PC-3 (cell line): ENCODE measurements around the gene REG3G. TPM values are rescaled to one million over a fixed set of nuclear protein-coding genes. Genes with fewer than 3 reads are reported as not detected.

Source experiments
- ATAC-seq: fragments of 200-7000 bp; cut with Tn5 transposase; 2 replicates; pipeline ENCODE4 v1.9.1; 2020; ENCODE audit warnings: mild to moderate bottlenecking, moderate library complexity
- BruUV-seq: library from RNA; stranded (reverse); fragments of 400-500 nt; replicated peaks from 2 replicates; lab custom pipeline; 2021; lab: Mats Ljungman, UMichigan
- CTCF ChIA-PET: fragments of 300-600 bp; sonication (Branson Sonifier 250); formaldehyde crosslinking; loops from one replicate; lab custom pipeline; 2022; ENCODE audit warnings: antibody characterized with exemption; lab: Charles Lee
- POLR2A ChIA-PET: fragments of 300-600 bp; sonication (Branson Sonifier 250); formaldehyde crosslinking; loops from one replicate; lab custom pipeline; 2022; ENCODE audit warnings: antibody characterized with exemption; ENCODE audit not compliant: unreplicated experiment; lab: Charles Lee
- DNase-seq: peaks from one replicate; pipeline ENCODE4 v3.0.0-alpha.2; 2015
- H2AFZ ChIP-seq: fragments of 300-600 bp; sonication (generic); 2 replicates; pipeline ENCODE4 v1.6.0; 2016; ENCODE audit warnings: antibody characterized with exemption, low read length
- H3F3A ChIP-seq: fragments of 300-600 bp; sonication (generic); one replicate; pipeline ENCODE4 v1.6.0; 2017; ENCODE audit warnings: antibody characterized with exemption, low read length, control low read depth, mild to moderate bottlenecking; ENCODE audit not compliant: unreplicated experiment
- H3K27ac ChIP-seq: fragments of 300-600 bp; sonication (generic); 2 replicates; pipeline ENCODE4 v1.5.1; 2016; ENCODE audit warnings: mild to moderate bottlenecking, low read length
- H3K27me3 ChIP-seq: fragments of 300-600 bp; sonication (generic); 2 replicates; pipeline ENCODE4 v1.6.1; 2016; ENCODE audit warnings: low read length, mixed read lengths
- H3K36me3 ChIP-seq: fragments of 300-600 bp; sonication (generic); 2 replicates; pipeline ENCODE4 v1.6.1; 2016; ENCODE audit warnings: low read depth, mixed run types, low read length, mixed read lengths
- H3K4me1 ChIP-seq: fragments of 300-600 bp; sonication (generic); 2 replicates; pipeline ENCODE4 v1.5.1; 2016; ENCODE audit warnings: low read length; ENCODE audit not compliant: insufficient read depth
- H3K4me2 ChIP-seq: fragments of 300-600 bp; sonication (generic); 2 replicates; pipeline ENCODE4 v1.6.0; 2016; ENCODE audit warnings: low read length
- H3K4me3 ChIP-seq: fragments of 300-600 bp; sonication (generic); 2 replicates; pipeline ENCODE4 v1.5.1; 2016; ENCODE audit warnings: mild to moderate bottlenecking, low read length, mixed read lengths
- H3K79me2 ChIP-seq: fragments of 300-600 bp; sonication (generic); 2 replicates; pipeline ENCODE4 v1.6.1; 2017; ENCODE audit warnings: low read length, mixed read lengths
- H3K9ac ChIP-seq: fragments of 300-600 bp; sonication (generic); 2 replicates; pipeline ENCODE4 v1.6.0; 2016; ENCODE audit warnings: mild to moderate bottlenecking, low read length
- H3K9me2 ChIP-seq: fragments of 300-600 bp; sonication (generic); replicated peaks from 2 replicates; pipeline ENCODE4 v1.6.1; 2016; ENCODE audit warnings: mixed run types, low read length, mixed read lengths
- H3K9me3 ChIP-seq: fragments of 300-600 bp; sonication (generic); 2 replicates; pipeline ENCODE4 v1.6.1; 2016; ENCODE audit warnings: low read length, mixed read lengths
- H4K20me1 ChIP-seq: fragments of 300-600 bp; sonication (generic); 2 replicates; pipeline ENCODE4 v1.6.1; 2016; ENCODE audit warnings: low read length, mixed read lengths
- EZH2 ChIP-seq: fragments of 300-600 bp; sonication (generic); IDR thresholded peaks from one replicate; pipeline ENCODE4 v1.6.1; 2017; ENCODE audit warnings: antibody characterized with exemption, mild to moderate bottlenecking, low read length; ENCODE audit not compliant: unreplicated experiment
- EZH2phosphoT487 ChIP-seq: fragments of 300-600 bp; sonication (generic); IDR thresholded peaks from 2 replicates; pipeline ENCODE4 v1.6.1; 2018; ENCODE audit warnings: mild to moderate bottlenecking, antibody characterized with exemption, low read length, borderline replicate concordance
- intact Hi-C: fragments of 100-400 bp; cut with micrococcal nuclease; formaldehyde crosslinking; loops from 2 replicates; pipeline ENCODE4 v1.9.0; 2023
- total RNA-seq: library from RNA; depleted of rRNA; stranded (reverse); fragments of >200 nt; gene quantifications from 2 replicates; pipeline ENCODE4 v1.2.3, GENCODE V29; 2014
- TF ChIP-seq, protein P1 (sequence below): fragments of 300-600 bp; sonication (generic); conservative IDR thresholded peaks from 2 replicates; pipeline ENCODE4 v1.5.1; 2017; ENCODE audit warnings: antibody characterized with exemption, low read depth, mild to moderate bottlenecking, low read length

The REG3G gene
- total RNA-seq, 1 experiment from 2014 or later: not detected

DNA sequence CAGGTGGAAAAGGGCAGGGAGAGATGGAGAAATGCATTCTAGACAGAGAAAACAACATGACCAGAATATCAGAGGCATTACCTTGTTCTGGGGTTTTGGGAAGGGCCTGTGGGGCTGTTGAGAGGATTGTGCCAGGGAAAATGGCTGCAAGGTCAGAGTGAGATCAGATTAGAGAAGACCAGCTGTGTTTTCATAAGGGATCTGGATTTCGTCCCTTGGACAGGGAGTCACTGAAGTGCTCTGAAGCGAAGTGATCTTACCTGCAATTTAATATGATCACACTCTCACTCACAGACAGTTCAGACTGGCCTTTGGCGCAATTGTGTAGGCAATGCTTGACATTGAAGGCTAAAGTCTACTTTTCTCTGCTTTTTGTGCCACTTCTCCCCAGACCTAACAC, 20.3 kb upstream of the REG3G start:
- no peak overlapping the region for H3K4me2 ChIP-seq
- no TSS peak for BruUV-seq
- POLR2A ChIA-PET: no interaction called here

GRCh38 chr2:79009388-79009787, 16.1 kb upstream of the REG3G start:
- H3K79me2 ChIP-seq: no peaks in the 10 kb centered on the region
- BruUV-seq: no TSS peak
- intact Hi-C loops: no loop called here
- ChIA-PET POLR2A (no interaction called here), CTCF (no interaction called here)
- no peak for TF ChIP-seq EZH2phosphoT487
- no peak for TF ChIP-seq EZH2
- TF ChIP-seq, protein P1, sequence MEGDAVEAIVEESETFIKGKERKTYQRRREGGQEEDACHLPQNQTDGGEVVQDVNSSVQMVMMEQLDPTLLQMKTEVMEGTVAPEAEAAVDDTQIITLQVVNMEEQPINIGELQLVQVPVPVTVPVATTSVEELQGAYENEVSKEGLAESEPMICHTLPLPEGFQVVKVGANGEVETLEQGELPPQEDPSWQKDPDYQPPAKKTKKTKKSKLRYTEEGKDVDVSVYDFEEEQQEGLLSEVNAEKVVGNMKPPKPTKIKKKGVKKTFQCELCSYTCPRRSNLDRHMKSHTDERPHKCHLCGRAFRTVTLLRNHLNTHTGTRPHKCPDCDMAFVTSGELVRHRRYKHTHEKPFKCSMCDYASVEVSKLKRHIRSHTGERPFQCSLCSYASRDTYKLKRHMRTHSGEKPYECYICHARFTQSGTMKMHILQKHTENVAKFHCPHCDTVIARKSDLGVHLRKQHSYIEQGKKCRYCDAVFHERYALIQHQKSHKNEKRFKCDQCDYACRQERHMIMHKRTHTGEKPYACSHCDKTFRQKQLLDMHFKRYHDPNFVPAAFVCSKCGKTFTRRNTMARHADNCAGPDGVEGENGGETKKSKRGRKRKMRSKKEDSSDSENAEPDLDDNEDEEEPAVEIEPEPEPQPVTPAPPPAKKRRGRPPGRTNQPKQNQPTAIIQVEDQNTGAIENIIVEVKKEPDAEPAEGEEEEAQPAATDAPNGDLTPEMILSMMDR: no peak
- no peak for DNase-seq
- no peaks in the 10 kb centered on the region for H3K9me3 ChIP-seq
- no peaks in the 10 kb centered on the region for H3K36me3 ChIP-seq
- H3K9me2 ChIP-seq: no peaks in the 10 kb centered on the region
- no peak overlapping the region for H3K4me2 ChIP-seq
- no peak overlapping the region for H3K27ac ChIP-seq
- ATAC-seq: no peak
- no peak overlapping the region for H2AFZ ChIP-seq
- no peaks in the 10 kb centered on the region for H3F3A ChIP-seq
- no peak overlapping the region for H3K9ac ChIP-seq
- no peaks in the 10 kb centered on the region for H3K4me1 ChIP-seq
- H4K20me1 ChIP-seq: no peaks in the 10 kb centered on the region
- H3K4me3 ChIP-seq: no peak overlapping the region
- H3K27me3 ChIP-seq: no peaks in the 10 kb centered on the region

More for the DNA sequence above, 20.3 kb upstream of the REG3G start:
- no peaks in the 10 kb centered on the region for H4K20me1 ChIP-seq
- no peak overlapping the region for H3K9ac ChIP-seq
- H3K36me3 ChIP-seq: no peaks in the 10 kb centered on the region
- intact Hi-C loops: no loop called here
- no peak overlapping the region for H3K27ac ChIP-seq
- no peaks in the 10 kb centered on the region for H3K9me3 ChIP-seq
- no peak for DNase-seq
- H3K4me3 ChIP-seq: no peak overlapping the region
- H3F3A ChIP-seq: no peaks in the 10 kb centered on the region
- ATAC-seq: no peak
- H3K9me2 ChIP-seq: no peaks in the 10 kb centered on the region
- no peak for TF ChIP-seq EZH2
- TF ChIP-seq, protein P1: no peak
- no peak for TF ChIP-seq EZH2phosphoT487
- no peak overlapping the region for H2AFZ ChIP-seq
- no peaks in the 10 kb centered on the region for H3K4me1 ChIP-seq
- CTCF ChIA-PET: no interaction called here
- H3K27me3 ChIP-seq: no peaks in the 10 kb centered on the region
- H3K79me2 ChIP-seq: no peaks in the 10 kb centered on the region

GRCh38 chr2:79011496-79011895, 14.0 kb upstream of the REG3G start:
- H3K27ac ChIP-seq: no peak overlapping the region
- H3K9me2 ChIP-seq: no peaks in the 10 kb centered on the region
- CTCF ChIA-PET: no interaction called here
- H3K4me1 ChIP-seq: no peaks in the 10 kb centered on the region
- no peaks in the 10 kb centered on the region for H3K27me3 ChIP-seq
- DNase-seq (no peak), ATAC-seq (no peak)
- TF ChIP-seq, protein P1: no peak
- TF ChIP-seq EZH2phosphoT487: no peak
- POLR2A ChIA-PET: no interaction called here
- no peaks in the 10 kb centered on the region for H3K36me3 ChIP-seq
- no peak overlapping the region for H3K4me3 ChIP-seq
- H4K20me1 ChIP-seq: no peaks in the 10 kb centered on the region
- H3K9ac ChIP-seq: no peak overlapping the region
- no peaks in the 10 kb centered on the region for H3F3A ChIP-seq
- H3K4me2 ChIP-seq: no peak overlapping the region
- no peaks in the 10 kb centered on the region for H3K79me2 ChIP-seq
- no TSS peak for BruUV-seq
- intact Hi-C loops: no loop called here
- H2AFZ ChIP-seq: no peak overlapping the region
- no peaks in the 10 kb centered on the region for H3K9me3 ChIP-seq
